GM12875 (cell line): ENCODE results near the gene CRYZL1.

Source experiments
- H3K4me3 ChIP-seq: one replicate; pipeline ENCODE4 v1.5.1; 2011; ENCODE audit warnings: low read depth, low read length, control low read depth
- CTCF ChIP-seq: IDR thresholded peaks from 2 replicates; pipeline ENCODE4 v1.5.1; 2011; ENCODE audit warnings: low read depth, mild to moderate bottlenecking, control low read depth, inconsistent platforms, low read length, moderate library complexity, borderline replicate concordance; ENCODE audit not compliant: insufficient read depth

The CRYZL1 gene

GRCh38 chr21:33655588-33656221 is 14.2 kb upstream of the CRYZL1 start:
- no peak overlapping the region for H3K4me3 ChIP-seq
- TF ChIP-seq CTCF, result no peak

- no peak for TF ChIP-seq CTCF
- H3K4me3 ChIP-seq, result no peak overlapping the region
These were observed 12.9 kb upstream of the CRYZL1 start for GRCh38 chr21:33654412-33654811.

- TF ChIP-seq CTCF, result no peak
- no peak overlapping the region for H3K4me3 ChIP-seq
These were observed 10.6 kb upstream of the CRYZL1 start for GRCh38 chr21:33651965-33652680.

- TF ChIP-seq CTCF, result no peak
- H3K4me3 ChIP-seq, result no peak overlapping the region
These were observed 9.5 kb upstream of the CRYZL1 start for GRCh38 chr21:33650929-33651509.

GRCh38 chr21:33650230-33650629 is 8.7 kb upstream of the CRYZL1 start:
- no peak overlapping the region for H3K4me3 ChIP-seq
- no peak for TF ChIP-seq CTCF

GRCh38 chr21:33648555-33648954 is 7.0 kb upstream of the CRYZL1 start:
- no peak for TF ChIP-seq CTCF
- H3K4me3 ChIP-seq, result no peak overlapping the region

GRCh38 chr21:33647587-33647986 is 6.0 kb upstream of the CRYZL1 start:
- no peak for TF ChIP-seq CTCF
- no peak overlapping the region for H3K4me3 ChIP-seq
